Placental pericyte (primary cell): ENCODE measurements around the gene MAGEA4. TPM values are rescaled to one million over a fixed set of nuclear protein-coding genes. Genes with fewer than 3 reads are reported as not detected.

Experiments used
- total RNA-seq: library from RNA; depleted of rRNA; stranded (reverse); fragments of >200 nt; gene quantifications from 2 replicates; pipeline ENCODE4 v1.2.3, GENCODE V29; 2012

The MAGEA4 gene
- not detected in 2 replicates for total RNA-seq

GRCh38 chrX:151912780-151913179, at the start of gene MAGEA4:
Gene MAGEA4 (plus strand): TSS chrX:151912889. CDS start chrX:151923665, 10,776 bp downstream.

Other genes starting within 250 kb of the MAGEA4 start
- gene PRRG3, start 217.4 kb upstream of the MAGEA4 start, total RNA-seq: not detected in 2 replicates
- not detected in 2 replicates for gene FATE1, start 196.9 kb upstream of the MAGEA4 start, total RNA-seq
- not detected in 2 replicates for gene CNGA2, start 178.1 kb upstream of the MAGEA4 start, total RNA-seq
- 10.3 and 15.1 TPM in 2 replicates for gene GABRE, start 61.8 kb downstream of the MAGEA4 start, total RNA-seq
- gene MAGEA10, start 225.7 kb downstream of the MAGEA4 start, total RNA-seq: not detected in 2 replicates